ENCODE measurements around the gene KERA.

DNA sequence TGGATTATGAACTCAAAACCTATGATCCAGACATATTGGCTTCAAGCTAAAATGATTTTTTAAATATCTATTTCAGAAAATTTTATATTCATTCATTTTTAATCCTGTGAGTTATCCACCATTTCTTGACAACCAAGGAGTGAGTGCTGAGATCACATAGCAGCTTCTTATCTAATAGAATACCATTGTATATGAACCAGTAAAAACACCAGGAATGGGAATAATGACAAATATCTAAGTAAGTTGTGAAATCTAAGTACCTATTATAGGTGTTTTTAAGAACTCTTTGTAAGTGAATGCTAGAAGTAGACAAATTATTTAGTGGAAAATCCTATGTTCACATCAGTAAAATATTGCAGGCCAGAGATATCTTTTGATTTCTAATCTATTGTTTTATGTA is 45.3 kb upstream of the KERA start:
- TF ChIP-seq, protein P1, sequence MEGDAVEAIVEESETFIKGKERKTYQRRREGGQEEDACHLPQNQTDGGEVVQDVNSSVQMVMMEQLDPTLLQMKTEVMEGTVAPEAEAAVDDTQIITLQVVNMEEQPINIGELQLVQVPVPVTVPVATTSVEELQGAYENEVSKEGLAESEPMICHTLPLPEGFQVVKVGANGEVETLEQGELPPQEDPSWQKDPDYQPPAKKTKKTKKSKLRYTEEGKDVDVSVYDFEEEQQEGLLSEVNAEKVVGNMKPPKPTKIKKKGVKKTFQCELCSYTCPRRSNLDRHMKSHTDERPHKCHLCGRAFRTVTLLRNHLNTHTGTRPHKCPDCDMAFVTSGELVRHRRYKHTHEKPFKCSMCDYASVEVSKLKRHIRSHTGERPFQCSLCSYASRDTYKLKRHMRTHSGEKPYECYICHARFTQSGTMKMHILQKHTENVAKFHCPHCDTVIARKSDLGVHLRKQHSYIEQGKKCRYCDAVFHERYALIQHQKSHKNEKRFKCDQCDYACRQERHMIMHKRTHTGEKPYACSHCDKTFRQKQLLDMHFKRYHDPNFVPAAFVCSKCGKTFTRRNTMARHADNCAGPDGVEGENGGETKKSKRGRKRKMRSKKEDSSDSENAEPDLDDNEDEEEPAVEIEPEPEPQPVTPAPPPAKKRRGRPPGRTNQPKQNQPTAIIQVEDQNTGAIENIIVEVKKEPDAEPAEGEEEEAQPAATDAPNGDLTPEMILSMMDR (IDR thresholded peaks at IDR 0.05) = no peak
- no peak for TF ChIP-seq ZFX (IDR thresholded peaks at IDR 0.05; ENCODE audit: borderline replicate concordance)

Measured in 22Rv1 (cell line).